ENCODE data around the gene PNMT. TPM values are rescaled to one million over a fixed set of nuclear protein-coding genes. Genes with fewer than 3 reads are reported as not detected.

PNMT gene
- total RNA-seq, 1 experiment from 2014 or later, result 1.1 TPM

DNA sequence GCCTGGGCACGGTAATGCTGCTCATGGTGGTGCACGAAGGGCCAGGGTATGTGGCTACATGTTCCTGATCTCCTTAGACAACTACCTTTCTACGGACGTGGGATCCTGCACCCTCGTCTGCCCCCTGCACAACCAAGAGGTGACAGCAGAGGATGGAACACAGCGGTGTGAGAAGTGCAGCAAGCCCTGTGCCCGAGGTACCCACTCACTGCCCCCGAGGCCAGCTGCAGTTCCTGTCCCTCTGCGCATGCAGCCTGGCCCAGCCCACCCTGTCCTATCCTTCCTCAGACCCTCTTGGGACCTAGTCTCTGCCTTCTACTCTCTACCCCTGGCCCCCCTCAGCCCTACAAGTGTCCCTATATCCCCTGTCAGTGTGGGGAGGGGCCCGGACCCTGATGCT is 43.6 kb downstream of the PNMT start:
- intact Hi-C loops (cut with micrococcal nuclease; ENCODE audit: unreplicated experiment), result no loop called here
- CTCF ChIA-PET, result no interaction called here
- POLR2A ChIA-PET (ENCODE audit: unreplicated experiment), result no interaction called here
- Histone ChIP-seq H3K27ac (no peak overlapping the region), H4K20me1 (ENCODE audit: insufficient read depth) (0 out of 2 replicates have a peak, but pooled peaks cover 4% of the 10 kb centered on the region), H3K4me2 (no peak overlapping the region), H3K4me1 (replicated peaks; ENCODE audit: insufficient read depth) (peaks cover 13% of the 10 kb centered on the region), H3K9me2 (ENCODE audit: insufficient read depth) (no peaks in the 10 kb centered on the region), H3K9me3 (ENCODE audit: insufficient read depth, low read depth) (no peaks in the 10 kb centered on the region), H3K36me3 (ENCODE audit: low read depth) (no peaks in the 10 kb centered on the region), H3K4me3 (no peak overlapping the region), H3F3A (ENCODE audit: insufficient read depth, low read depth) (peaks cover 1% of the 10 kb centered on the region; the same call in 1 of the 2 replicates), H3K79me2 (ENCODE audit: low read depth) (peaks cover 13% of the 10 kb centered on the region), H3K27me3 (ENCODE audit: insufficient read depth, low read depth) (no peaks in the 10 kb centered on the region), H2AFZ (no peak overlapping the region)
- TF ChIP-seq EZH2 (IDR thresholded peaks at IDR 0.05; ENCODE audit: low read depth) (no peak), CTCF (conservative IDR thresholded peaks at IDR 0.05) (no peak)
- no peak for DNase-seq
- BruUV-seq (replicated peaks), result no TSS peak

- Histone ChIP-seq H3K4me3 (no peak overlapping the region), H3K27ac (no peak overlapping the region), H3F3A (ENCODE audit: insufficient read depth, low read depth) (peaks cover 3% of the 10 kb centered on the region; the same call in 1 of the 2 replicates), H3K27me3 (ENCODE audit: insufficient read depth, low read depth) (no peaks in the 10 kb centered on the region), H3K4me2 (no peak overlapping the region), H3K79me2 (ENCODE audit: low read depth) (no peaks in the 10 kb centered on the region), H3K9me2 (ENCODE audit: insufficient read depth) (no peaks in the 10 kb centered on the region), H3K4me1 (replicated peaks; ENCODE audit: insufficient read depth) (no peaks in the 10 kb centered on the region), H3K36me3 (ENCODE audit: low read depth) (no peaks in the 10 kb centered on the region), H4K20me1 (ENCODE audit: insufficient read depth) (no peaks in the 10 kb centered on the region), H3K9me3 (ENCODE audit: insufficient read depth, low read depth) (no peaks in the 10 kb centered on the region), H2AFZ (no peak overlapping the region)
- no peak for TF ChIP-seq EZH2 (IDR thresholded peaks at IDR 0.05; ENCODE audit: low read depth)
- TF ChIP-seq CTCF (conservative IDR thresholded peaks at IDR 0.05), result no peak
- no TSS peak for BruUV-seq (replicated peaks)
- ChIA-PET POLR2A (ENCODE audit: unreplicated experiment) (no interaction called here), CTCF (no interaction called here)
- intact Hi-C loops (cut with micrococcal nuclease; ENCODE audit: unreplicated experiment), result no loop called here
- DNase-seq, result no peak
Observed at GRCh38 chr17:39714234-39714633, 46.0 kb downstream of the PNMT start.

DNA sequence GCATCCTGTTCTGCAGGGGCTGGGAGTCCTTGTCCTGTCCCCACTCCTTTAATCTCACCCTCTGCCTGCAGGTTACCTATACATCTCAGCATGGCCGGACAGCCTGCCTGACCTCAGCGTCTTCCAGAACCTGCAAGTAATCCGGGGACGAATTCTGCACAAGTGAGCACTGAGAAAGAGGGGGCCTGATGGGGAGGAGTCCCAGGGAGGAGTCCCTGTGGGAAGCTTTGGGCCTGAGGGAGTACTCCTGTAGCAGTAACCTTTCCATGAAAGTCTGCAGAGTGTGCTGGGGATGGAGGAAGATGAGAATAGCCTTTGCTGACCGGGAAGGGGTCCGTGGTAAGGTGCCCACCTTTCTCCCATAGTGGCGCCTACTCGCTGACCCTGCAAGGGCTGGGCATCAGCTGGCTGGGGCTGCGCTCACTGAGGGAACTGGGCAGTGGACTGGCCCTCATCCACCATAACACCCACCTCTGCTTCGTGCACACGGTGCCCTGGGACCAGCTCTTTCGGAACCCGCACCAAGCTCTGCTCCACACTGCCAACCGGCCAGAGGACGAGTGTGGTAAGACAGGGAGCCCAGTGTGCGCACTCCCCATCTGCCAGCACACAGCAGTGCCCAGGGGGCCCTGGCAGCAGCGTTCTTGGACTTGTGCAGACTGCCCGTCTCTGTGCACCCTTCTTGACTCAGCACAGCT is 47.3 kb downstream of the PNMT start:
- H3K4me3 ChIP-seq, result no peak overlapping the region
- no peaks in the 10 kb centered on the region for H4K20me1 ChIP-seq (ENCODE audit: insufficient read depth)
- H3K27me3 ChIP-seq (ENCODE audit: insufficient read depth, low read depth), result no peaks in the 10 kb centered on the region
- BruUV-seq (replicated peaks), result no TSS peak
- no peak for TF ChIP-seq EZH2 (IDR thresholded peaks at IDR 0.05; ENCODE audit: low read depth)
- no peak for TF ChIP-seq CTCF (conservative IDR thresholded peaks at IDR 0.05)
- no peaks in the 10 kb centered on the region for H3K9me3 ChIP-seq (ENCODE audit: insufficient read depth, low read depth)
- intact Hi-C loops (cut with micrococcal nuclease; ENCODE audit: unreplicated experiment), result no loop called here
- H3K9me2 ChIP-seq (ENCODE audit: insufficient read depth), result no peaks in the 10 kb centered on the region
- H3K79me2 ChIP-seq (ENCODE audit: low read depth), result no peaks in the 10 kb centered on the region
- no peak overlapping the region for H3K27ac ChIP-seq
- H3K4me1 ChIP-seq (replicated peaks; ENCODE audit: insufficient read depth), result no peaks in the 10 kb centered on the region
- POLR2A ChIA-PET (ENCODE audit: unreplicated experiment), result no interaction called here
- CTCF ChIA-PET, result interaction anchor here (0.7 kb wide), 1 partner anchor 165 kb away, joined by 3 read pairs; no protein-coding TSS in a partner anchor
- H3F3A ChIP-seq (ENCODE audit: insufficient read depth, low read depth), result peaks cover 3% of the 10 kb centered on the region; the same call in 1 of the 2 replicates
- H3K4me2 ChIP-seq, result no peak overlapping the region
- no peaks in the 10 kb centered on the region for H3K36me3 ChIP-seq (ENCODE audit: low read depth)
- H2AFZ ChIP-seq, result no peak overlapping the region
- DNase-seq, result no peak
